Omental fat pad (tissue), 4 donors: Measurements from ENCODE around the gene LRCH3. TPM values are rescaled to one million over a fixed set of nuclear protein-coding genes. Genes with fewer than 3 reads are reported as not detected.

Experiments used
- ATAC-seq: fragments of 150-250 bp; one replicate; pipeline ENCODE4 v1.9.1; 2016; ENCODE audit warnings: mild to moderate bottlenecking, moderate library complexity; ENCODE audit not compliant: low FRiP score
- DNase-seq: peaks from one replicate; pipeline ENCODE4 v3.0.0-alpha.2; 2019; ENCODE audit warnings: low spot score
- CTCF ChIP-seq, 3 donors: fragments of 450-650 bp; IDR thresholded peaks; one replicate each; pipeline ENCODE4 v1.5.1; 2016 to 2017; ENCODE audit warnings: antibody characterized with exemption in 3 of 3, mild to moderate bottlenecking in 3 of 3, moderate library complexity in 2 of 3
- total RNA-seq, 4 donors: library from RNA; depleted of rRNA; stranded (reverse); fragments of >200 nt; gene quantifications; one replicate each; pipeline ENCODE4 v1.1.0, GENCODE V29; 2016

LRCH3 gene
- total RNA-seq, 4 donors from 2014 or later, result 34.8 to 70.9 (median 38.0) TPM

GRCh38 chr3:197790033-197790432 is 1.0 kb upstream of the LRCH3 start:
- no peak for TF ChIP-seq CTCF (IDR thresholded peaks at IDR 0.05)
- DNase-seq, result no peak
- ATAC-seq, result no peak

GRCh38 chr3:197791892-197792647 is 1.0 kb downstream of the LRCH3 start:
- DNase-seq, result no peak
- no peak for TF ChIP-seq CTCF (IDR thresholded peaks at IDR 0.05)
- peak; percentile 35 for ATAC-seq

- DNase-seq (no peak), ATAC-seq (no peak)
- no peak for TF ChIP-seq CTCF (IDR thresholded peaks at IDR 0.05)
Observed at GRCh38 chr3:197793247-197793646, 2.2 kb downstream of the LRCH3 start.

GRCh38 chr3:197794115-197794514 is 3.1 kb downstream of the LRCH3 start:
- TF ChIP-seq CTCF (IDR thresholded peaks at IDR 0.05), result no peak
- ATAC-seq (no peak), DNase-seq (no peak)

GRCh38 chr3:197795200-197795599 is 4.1 kb downstream of the LRCH3 start:
- TF ChIP-seq CTCF (IDR thresholded peaks at IDR 0.05), result no peak
- DNase-seq (peak; percentile 39), ATAC-seq (peak; percentile 89)

- TF ChIP-seq CTCF (IDR thresholded peaks at IDR 0.05), result no peak
- no peak for ATAC-seq
- DNase-seq, result no peak
Observed at GRCh38 chr3:197796087-197796486, 5.0 kb downstream of the LRCH3 start.

- no peak for ATAC-seq
- TF ChIP-seq CTCF (IDR thresholded peaks at IDR 0.05), result no peak
- no peak for DNase-seq
Observed at GRCh38 chr3:197798863-197799262, 7.8 kb downstream of the LRCH3 start.
